Measurements from ENCODE around the gene FHIT. TPM values are rescaled to one million over a fixed set of nuclear protein-coding genes. Genes with fewer than 3 reads are reported as not detected.

Gene FHIT
- total and polyA plus RNA-seq, 10 of the 15 experiments (the other 5 are each of a cell fraction or from before 2014, with no cell fraction given): 4.2 to 14.9 (median 9.4) TPM

- BruUV-seq (replicated peaks): no TSS peak
- no peak for ATAC-seq
These were observed 1066.1 kb downstream of the FHIT start for GRCh38 chr3:60185161-60185560.

GRCh38 chr3:60182697-60183096 lies 1068.6 kb downstream of the FHIT start:
- ChIA-PET RAD21 (ENCODE audit: unreplicated experiment) (no interaction called here), SMC1A (ENCODE audit: uncharacterized antibody, unreplicated experiment) (no interaction called here), POLR2A (interaction anchor here (0.7 kb wide), 1 partner anchor 1073 kb away, joined by 3 read pairs; no protein-coding TSS in a partner anchor), CTCF (interaction anchor here (0.7 kb wide), 3 partner anchors 249 to 1078 kb away, joined by 3 to 4 read pairs (median 3); no protein-coding TSS in a partner anchor)
- Histone ChIP-seq H3K36me3 (ENCODE audit: control insufficient read depth in 2 of 2, insufficient read depth in 2 of 2, low read length in 1 of 2) (no peaks in the 10 kb centered on the region), H3K9ac (ENCODE audit: control insufficient read depth, insufficient read depth, low read length) (no peak overlapping the region), H3K4me3 (no peak overlapping the region), H3K79me2 (ENCODE audit: control insufficient read depth, insufficient read depth, low read length) (no peaks in the 10 kb centered on the region), H3K9me3 (replicated peaks; ENCODE audit: control insufficient read depth, insufficient read depth, low read length) (no peaks in the 10 kb centered on the region), H2AFZ (ENCODE audit: control insufficient read depth, low read depth, low read length) (no peak overlapping the region), H3K27ac (ENCODE audit: control insufficient read depth, insufficient read depth) (no peak overlapping the region), H3K4me1 (ENCODE audit: control insufficient read depth, insufficient read depth, low read length) (no peaks in the 10 kb centered on the region), H3K27me3 (replicated peaks in 1 of 2; ENCODE audit: control insufficient read depth in 2 of 2, insufficient read depth in 2 of 2, low read length in 1 of 2) (no peaks in the 10 kb centered on the region), H3K4me2 (ENCODE audit: control insufficient read depth, insufficient read depth) (no peak overlapping the region), H4K20me1 (ENCODE audit: control insufficient read depth, insufficient read depth) (no peaks in the 10 kb centered on the region)
- no peak for DNase-seq (ENCODE audit: low read depth, low spot score)
- BruUV-seq (replicated peaks): no TSS peak
- intact Hi-C loops (cut with micrococcal nuclease; ENCODE audit: unreplicated experiment): no loop called here
- TF ChIP-seq RAD21 (IDR thresholded peaks at IDR 0.05; ENCODE audit: insufficient read depth, low read depth, low read length) (peak; percentile 42; the same call in 1 of the 2 replicates), CBX3 (IDR thresholded peaks at IDR 0.05; ENCODE audit: borderline replicate concordance, low read depth) (no peak)
- 0% methylated on average over 1 of the region's 1 CpG for WGBS (ENCODE audit: insufficient coverage, insufficient replicate concordance, low lambda C conversion rate, missing lambda C conversion rate)
- FAIRE-seq: no peak
- ATAC-seq: no peak
- in situ Hi-C loops (cut with MboI): no loop called here

More at GRCh38 chr3:60185161-60185560, 1066.1 kb downstream of the FHIT start:
- Histone ChIP-seq H3K79me2 (ENCODE audit: control insufficient read depth, insufficient read depth, low read length) (no peaks in the 10 kb centered on the region), H3K9ac (ENCODE audit: control insufficient read depth, insufficient read depth, low read length) (no peak overlapping the region), H3K4me2 (ENCODE audit: control insufficient read depth, insufficient read depth) (no peak overlapping the region), H2AFZ (ENCODE audit: control insufficient read depth, low read depth, low read length) (no peak overlapping the region), H3K4me1 (ENCODE audit: control insufficient read depth, insufficient read depth, low read length) (0 out of 2 replicates have a peak, but pooled peaks cover 3% of the 10 kb centered on the region), H3K9me3 (replicated peaks; ENCODE audit: control insufficient read depth, insufficient read depth, low read length) (no peaks in the 10 kb centered on the region), H3K36me3 (ENCODE audit: control insufficient read depth in 2 of 2, insufficient read depth in 2 of 2, low read length in 1 of 2) (no peaks in the 10 kb centered on the region), H3K27ac (ENCODE audit: control insufficient read depth, insufficient read depth) (no peak overlapping the region), H3K4me3 (no peak overlapping the region), H4K20me1 (ENCODE audit: control insufficient read depth, insufficient read depth) (no peaks in the 10 kb centered on the region), H3K27me3 (replicated peaks in 1 of 2; ENCODE audit: control insufficient read depth in 2 of 2, insufficient read depth in 2 of 2, low read length in 1 of 2) (no peaks in the 10 kb centered on the region)
- SMC1A ChIA-PET (ENCODE audit: uncharacterized antibody, unreplicated experiment): interaction anchor here (0.7 kb wide), 1 partner anchor 308 kb away, joined by 3 read pairs; no protein-coding TSS in a partner anchor
- FAIRE-seq: no peak
- intact Hi-C loops (cut with micrococcal nuclease; ENCODE audit: unreplicated experiment): no loop called here
- POLR2A ChIA-PET: no interaction called here
- CTCF ChIA-PET: no interaction called here
- TF ChIP-seq BCL3 (IDR thresholded peaks at IDR 0.05; ENCODE audit: borderline replicate concordance, insufficient read depth, low read depth, low read length, poor library complexity, severe bottlenecking) (no peak), NFYA (IDR thresholded peaks at IDR 0.05; ENCODE audit: borderline replicate concordance, low read depth, low read length) (no peak)
- RAD21 ChIA-PET (ENCODE audit: unreplicated experiment): no interaction called here
- in situ Hi-C loops (cut with MboI): no loop called here
- WGBS (ENCODE audit: insufficient coverage, insufficient replicate concordance, low lambda C conversion rate, missing lambda C conversion rate): 93% methylated on average over 3 of the region's 3 CpGs
- DNase-seq (ENCODE audit: low read depth, low spot score): no peak
